CD4-positive, alpha-beta T cell treated with Interleukin-1 beta for 1 hour (primary cell): ENCODE results near the gene TPPP3.

Experiments used
- DNase-seq, 2 donors: peaks; one replicate each; pipeline ENCODE4 v3.0.0-alpha.2; 2020 to 2022

Gene TPPP3

DNA sequence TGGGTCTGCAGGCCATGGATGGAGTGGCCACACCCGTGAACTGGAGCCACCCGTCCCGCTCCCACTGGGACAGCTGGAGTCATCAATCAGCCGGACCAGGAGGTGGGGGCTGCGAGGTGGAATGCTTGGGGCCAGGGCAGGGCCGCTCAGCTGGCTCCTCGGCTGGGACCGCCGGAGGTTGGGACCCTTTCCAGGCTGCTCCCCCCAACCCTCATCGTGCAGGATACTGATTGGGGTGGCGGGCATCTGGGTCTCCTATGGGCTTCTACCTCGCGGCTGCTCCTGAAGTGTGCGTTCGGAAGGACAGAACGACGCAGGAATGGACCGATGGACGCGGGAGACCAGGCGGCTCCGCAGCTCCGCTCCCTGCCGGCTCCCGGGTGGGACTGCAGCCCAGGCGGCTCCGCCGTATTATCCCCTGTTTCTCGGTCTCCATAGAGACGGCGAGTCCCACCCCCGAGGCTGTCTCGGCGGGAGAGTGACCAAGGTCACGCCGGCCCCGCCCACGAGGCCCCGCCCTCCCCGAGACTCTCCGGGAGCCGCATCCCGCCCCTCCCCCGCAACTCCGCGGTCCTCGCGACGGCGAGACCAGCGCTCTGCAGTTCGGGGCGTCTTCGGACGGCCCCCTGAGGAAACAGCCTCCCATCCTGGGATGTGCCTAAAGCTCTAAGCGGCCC lies at the start of gene TPPP3:
Gene TPPP3 (minus strand): TSS at position 388 of the 677 bp plus-strand sequence. CDS start 2,387 bp downstream, outside the sequence.
- peak; percentile 59 to 84 for DNase-seq

DNA sequence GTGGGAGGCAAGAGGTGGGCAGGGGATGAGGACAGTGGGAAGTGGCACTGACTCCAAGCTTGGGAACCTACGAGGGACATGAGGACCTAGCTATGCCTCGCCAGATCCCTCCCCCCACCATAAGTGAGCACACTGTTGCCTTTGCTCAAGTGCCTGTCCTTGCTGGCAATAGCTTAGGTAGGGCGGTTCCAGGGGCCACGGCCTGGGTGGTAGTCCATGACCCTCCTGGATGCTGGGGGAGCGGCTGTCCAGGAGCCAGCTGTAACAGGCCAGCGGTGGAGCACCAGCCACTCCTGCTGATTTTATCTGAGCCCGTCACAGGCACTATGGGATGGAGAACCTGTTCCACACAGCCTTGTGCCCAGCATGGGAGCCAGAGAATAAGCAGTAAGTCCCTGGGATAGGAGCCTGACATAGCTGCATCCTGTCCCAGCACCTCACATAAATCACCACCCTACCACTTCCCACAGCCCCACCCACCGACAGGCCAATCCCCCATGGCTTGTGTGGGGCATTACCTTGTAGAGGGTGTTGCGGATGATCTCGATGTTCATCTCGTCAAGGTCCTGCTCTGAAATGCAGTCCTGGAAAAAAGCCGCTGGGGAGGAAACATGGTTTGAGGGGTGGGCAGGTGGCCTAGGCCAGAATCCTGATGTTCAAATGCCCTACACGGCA lies 49.4 kb upstream of the TPPP3 start:
- no peak for DNase-seq

DNA sequence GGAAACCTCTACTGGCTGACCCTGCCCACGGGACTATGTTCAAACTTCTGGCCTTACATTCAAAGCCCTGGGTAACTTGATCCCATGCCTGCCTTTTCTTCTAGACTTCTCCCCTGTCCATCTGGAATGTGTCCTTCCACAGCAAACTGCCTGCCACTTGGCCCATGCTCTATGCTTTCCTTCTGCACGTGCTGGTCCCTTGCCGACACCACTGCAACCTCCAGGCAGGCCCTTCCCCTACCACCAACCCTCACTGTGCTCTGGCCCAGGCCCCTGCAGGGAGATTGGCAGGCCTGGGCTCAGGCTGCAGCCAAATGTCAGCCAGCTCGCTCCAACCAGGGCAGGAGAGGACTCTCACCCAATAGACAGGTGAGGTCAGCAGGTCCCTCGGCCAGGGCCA lies 48.6 kb upstream of the TPPP3 start:
- no peak for DNase-seq

DNA sequence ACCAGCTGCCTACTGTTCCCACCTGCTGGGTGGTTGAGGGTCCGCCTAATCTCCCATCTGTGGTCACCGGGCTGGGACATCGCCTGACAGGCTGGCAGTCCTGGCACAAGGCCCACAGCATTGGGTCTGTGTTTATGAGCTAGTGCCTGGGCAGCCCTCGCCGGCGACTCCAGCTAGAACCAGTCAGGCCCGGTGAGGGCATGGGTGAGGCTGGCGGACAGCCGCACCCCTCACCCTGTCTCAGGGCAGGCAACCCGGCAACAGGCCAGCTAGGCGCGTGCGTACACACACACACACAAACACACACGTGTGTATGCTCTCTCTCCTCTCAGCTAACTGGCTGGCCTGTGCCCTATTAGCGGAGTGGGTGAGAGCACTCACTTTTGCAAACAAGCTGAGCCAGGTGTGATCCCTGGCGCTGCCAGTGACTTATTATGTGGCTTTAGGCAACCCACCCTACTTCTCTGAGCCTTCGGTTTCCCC lies 48.0 kb upstream of the TPPP3 start:
- DNase-seq, result no peak

DNA sequence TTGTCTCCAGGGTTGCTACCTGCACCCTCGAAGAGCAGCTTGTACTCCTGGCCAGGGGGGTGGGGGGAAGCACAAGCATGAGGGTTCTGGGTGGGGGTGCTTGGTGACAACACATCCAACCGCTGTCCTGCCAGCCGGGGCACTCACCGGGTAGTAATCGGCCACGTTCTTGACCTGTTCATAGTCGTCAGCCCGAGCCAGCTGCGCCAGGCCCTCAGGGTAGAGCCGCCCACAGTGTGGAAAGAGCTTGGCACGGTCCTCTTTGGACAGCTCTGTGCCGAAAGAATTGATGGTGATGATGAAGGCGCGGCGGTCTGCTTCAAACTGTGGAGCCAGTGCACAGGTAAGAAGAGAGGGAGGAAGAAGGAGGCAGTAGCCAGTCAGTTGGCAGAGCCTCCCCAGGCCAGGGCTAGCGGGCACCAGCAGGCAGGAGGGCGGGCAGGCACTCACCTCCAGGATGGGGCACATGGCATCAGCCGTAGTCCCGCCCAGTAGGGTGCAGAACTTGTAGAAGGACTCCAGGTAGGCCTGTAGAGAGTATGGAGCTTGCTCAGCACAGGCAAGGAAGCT lies 45.6 kb upstream of the TPPP3 start:
- no peak for DNase-seq

DNA sequence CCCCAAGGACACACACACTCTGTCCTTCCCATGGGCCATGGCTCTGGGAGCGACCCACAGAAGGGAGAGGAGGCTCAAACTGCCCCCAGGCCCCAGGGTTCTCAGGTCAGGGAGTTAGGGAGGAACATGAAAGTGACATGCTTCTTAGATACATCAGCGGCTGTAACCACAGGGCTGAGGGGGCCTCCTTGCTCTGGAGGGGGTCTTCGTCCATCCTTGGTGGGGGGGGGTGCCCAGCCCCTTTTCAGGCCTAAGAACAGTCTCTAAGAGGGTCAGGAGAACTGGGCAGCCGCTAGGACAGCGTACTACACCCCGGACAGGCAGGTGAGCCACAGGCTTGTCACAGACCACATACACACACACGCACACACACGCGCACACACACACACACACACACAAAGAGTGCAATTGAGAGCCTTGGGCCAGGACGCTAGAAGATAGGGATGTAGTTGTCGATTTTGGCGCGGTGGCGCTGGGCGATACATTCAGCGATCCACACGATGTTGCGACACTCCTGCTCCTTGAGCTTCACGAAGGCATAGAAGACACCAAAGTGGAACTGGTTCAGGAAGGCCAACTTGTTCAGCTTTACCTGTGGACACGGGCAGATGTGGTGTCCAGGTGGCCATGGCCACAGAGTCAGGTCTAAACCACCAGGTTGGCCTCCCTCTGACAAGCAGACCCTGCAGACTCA lies 44.9 kb upstream of the TPPP3 start:
- no peak for DNase-seq

DNA sequence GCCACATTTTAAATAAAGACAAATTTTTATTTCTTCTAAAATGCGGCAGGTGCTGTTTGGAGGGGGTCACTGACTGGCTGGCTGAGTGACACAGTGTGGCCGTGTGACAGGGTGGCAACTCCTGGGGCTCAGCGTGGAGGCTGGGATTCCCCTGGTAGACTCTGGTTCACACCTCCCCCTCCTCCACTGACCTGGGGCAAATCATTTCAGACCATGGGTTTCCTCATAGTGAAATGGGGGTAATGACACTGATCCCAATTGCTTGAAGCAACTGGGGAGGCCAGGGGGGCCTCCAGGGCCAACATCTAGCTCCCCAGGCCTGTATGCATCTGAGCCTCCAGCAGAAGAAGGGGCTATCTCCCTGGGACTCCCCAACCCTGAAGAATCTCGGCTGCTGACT lies 44.2 kb upstream of the TPPP3 start:
- DNase-seq, result no peak

DNA sequence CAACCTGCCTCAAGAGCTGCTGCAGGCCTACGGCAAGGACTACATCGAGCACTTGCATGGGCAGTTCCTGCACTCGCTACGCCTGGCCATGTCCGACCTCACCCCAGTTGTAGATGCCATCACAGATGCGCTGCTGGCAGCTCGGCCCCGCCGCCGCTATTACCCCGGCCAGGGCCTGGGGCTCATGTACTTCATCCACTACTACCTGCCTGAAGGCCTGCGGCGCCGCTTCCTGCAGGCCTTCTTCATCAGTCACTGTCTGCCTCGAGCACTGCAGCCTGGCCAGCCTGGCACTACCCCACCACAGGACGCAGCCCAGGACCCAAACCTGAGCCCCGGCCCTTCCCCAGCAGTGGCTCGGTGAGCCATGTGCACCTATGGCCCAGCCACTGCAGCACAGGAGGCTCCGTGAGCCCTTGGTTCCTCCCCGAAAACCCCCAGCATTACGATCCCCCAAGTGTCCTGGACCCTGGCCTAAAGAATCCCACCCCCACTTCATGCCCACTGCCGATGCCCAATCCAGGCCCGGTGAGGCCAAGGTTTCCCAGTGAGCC lies 43.4 kb upstream of the TPPP3 start:
- DNase-seq, result no peak

DNA sequence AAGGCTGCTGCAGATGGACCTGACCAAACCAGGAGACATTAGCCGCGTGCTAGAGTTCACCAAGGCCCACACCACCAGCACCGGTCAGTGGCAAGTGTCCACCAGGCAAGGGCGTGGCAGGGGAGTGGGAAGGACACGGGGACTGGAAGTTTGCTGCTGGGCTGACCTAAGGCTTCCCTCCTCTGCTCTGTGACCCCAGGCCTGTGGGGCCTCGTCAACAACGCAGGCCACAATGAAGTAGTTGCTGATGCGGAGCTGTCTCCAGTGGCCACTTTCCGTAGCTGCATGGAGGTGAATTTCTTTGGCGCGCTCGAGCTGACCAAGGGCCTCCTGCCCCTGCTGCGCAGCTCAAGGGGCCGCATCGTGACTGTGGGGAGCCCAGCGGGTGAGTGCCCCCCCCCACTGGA lies 42.5 kb upstream of the TPPP3 start:
- DNase-seq, result no peak

DNA sequence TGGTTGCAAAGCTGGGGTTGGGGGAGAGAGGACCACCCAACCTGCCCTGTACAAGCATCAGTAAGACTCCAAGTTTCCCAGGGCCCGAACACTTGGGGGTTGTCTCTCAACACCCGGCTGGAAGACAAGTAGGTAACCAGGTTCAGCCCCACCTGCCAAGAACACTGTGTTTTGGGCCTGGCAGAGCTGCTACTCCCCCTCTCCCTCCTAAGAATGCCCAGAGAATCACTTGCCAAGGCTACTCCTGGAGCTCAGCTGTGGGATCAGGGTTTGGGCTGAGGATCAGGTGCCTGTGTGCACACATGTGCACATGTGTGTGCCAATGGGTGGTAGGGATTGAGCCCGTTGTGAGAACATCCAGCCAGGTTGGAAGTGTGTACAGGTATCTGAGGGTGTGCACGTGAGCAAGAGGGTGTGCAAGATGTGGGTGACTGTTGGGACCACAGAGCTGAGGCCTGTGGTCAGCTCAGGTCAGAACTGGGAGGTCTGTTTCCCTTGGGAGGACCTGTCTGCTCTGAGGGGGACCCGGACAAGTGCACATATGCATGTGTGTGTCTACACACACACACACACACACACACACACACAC lies 39.9 kb upstream of the TPPP3 start:
- DNase-seq, result no peak

DNA sequence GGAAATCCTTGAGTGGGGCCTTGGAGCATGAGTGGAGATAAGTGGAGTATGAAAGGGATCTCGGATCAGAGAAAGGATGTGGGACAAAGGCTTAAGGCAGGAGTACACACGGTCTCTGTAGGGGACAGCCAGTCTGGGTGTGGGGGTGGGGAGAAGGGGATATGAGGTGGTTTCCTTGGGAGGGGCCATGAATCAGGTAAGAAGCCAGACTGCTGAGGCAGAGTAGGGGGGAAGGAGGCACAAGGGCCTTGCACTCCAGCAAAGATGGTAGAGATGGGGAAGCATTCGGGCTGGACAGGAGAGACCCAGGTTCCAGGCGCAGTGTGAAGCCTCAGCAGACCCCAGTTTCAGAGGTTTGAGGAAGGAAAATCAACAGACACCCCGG lies 39.2 kb upstream of the TPPP3 start:
- DNase-seq, result no peak

DNA sequence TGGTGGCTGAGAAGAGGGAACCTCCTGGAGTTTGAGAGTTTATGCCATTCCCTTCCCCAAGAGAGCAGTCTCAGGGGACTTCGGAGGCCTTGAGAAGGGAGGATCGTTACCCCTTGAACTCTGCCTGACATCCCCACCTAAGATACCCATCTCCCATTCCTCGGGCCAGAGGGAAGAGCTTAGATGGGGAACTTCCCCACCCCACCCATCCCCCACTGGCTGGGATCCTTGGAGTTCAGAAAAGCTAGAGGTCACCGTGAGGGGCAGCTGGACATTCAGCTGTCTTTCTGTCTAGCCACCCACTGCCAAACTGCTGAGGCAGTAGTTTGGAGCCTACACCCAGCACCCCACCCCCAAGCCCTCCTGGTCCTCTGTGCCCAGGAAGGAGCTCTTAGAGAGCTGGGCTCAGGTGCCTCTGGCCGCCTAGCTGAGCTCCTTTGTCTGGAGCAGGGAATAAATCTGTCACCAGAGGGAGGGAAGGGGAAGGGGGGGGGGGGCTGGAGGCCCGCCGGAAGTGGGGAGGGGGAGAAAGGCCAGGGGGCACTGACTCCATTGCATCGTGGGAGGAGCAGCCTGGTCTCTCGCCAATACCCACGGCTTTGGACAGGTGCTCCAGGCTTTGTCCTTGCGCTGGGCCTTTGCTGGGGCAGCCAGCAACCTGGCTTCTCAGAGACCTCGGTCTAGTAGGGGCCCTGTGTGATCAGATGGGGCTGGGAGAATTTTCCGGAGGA lies 38.6 kb upstream of the TPPP3 start:
- DNase-seq, result no peak

DNA sequence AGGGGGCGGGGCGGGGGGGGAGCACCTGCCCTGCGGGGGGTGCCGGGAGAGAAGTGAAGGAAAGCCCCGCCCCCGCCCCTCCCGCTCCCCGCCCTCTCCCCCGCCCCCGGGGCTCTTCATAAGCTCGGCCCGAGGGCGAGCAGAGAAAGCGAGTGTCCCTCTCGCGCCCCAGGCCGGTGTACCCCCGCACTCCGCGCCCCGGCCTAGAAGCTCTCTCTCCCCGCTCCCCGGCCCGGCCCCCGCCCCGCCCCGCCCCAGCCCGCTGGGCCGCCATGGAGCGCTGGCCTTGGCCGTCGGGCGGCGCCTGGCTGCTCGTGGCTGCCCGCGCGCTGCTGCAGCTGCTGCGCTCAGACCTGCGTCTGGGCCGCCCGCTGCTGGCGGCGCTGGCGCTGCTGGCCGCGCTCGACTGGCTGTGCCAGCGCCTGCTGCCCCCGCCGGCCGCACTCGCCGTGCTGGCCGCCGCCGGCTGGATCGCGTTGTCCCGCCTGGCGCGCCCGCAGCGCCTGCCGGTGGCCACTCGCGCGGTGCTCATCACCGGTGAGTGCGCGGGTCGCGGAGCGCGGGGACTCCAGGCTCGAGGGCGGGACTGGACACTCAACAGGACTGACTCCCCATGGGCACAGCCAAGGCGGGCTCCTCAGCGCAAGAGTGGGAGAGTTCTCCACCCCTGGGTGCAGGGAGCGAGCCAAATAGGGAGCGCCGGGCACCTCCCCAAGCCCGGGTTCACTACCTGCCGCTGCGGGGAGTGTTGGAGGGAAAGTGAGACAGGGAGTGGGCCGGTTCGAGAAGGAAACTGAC lies 37.9 kb upstream of the TPPP3 start, which contains the start of gene HSD11B2:
Gene HSD11B2 (plus strand): TSS at position 145 of the 798 bp plus-strand sequence. CDS start 128 bp downstream, at position 273.
- peak; percentile 17 to 24 for DNase-seq

DNA sequence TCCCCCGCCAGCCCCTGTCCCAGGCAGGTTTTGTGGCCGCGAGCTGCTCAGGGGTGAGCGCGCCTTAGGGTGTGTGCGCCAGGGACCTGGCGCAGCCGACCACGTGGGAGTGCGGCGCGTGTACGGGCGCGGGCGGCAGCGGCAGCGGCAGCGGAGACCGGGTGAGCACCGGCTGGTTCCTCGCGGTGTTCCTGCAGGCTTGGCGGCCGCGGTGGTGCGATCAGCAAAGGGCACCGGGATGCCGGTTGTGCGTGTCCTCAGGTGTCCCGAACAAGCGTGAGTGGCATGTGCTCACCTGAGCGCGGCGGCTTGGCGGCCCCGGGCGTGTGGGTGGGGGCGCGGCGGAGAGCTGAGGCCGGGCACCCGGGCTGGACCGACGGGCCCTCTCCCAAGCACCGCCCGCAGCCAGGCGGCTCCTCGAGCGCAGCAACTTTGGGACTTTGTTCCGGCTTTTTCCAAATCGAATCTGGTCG lies 37.2 kb upstream of the TPPP3 start:
- DNase-seq, result no peak

DNA sequence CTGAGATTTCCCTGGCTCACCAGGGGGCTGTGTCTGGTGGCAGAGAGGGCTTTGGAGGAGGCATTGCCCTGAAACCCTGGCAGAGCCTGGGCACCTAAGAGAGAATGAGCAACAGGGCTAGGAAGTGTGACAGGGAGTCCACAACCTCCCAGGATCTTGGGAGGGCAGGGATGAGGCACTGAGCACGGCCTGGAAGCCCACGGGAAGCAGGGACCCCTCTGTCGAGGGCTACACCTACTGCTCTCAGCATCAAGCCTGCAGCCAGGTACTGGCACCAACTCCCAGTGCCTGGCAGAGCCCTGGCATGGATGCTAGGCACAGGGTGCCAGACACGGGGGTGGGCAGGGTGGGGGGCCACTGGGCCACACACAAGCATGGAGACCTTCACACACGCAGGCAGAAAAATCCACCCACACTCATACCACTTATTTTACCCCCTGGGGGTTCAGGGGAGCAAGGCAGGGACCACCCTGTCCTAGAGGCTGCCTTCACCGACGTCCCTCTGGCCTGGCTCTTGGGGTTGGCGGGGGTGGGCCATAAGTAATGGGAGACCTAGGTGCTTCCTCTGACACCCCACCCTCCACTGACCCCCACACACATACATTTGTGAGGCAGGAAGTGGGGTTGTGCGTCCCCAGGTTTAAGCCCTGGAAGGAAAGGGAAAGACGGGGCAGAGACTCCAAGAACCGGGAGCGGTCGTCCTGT lies 36.7 kb upstream of the TPPP3 start:
- DNase-seq, result no peak

DNA sequence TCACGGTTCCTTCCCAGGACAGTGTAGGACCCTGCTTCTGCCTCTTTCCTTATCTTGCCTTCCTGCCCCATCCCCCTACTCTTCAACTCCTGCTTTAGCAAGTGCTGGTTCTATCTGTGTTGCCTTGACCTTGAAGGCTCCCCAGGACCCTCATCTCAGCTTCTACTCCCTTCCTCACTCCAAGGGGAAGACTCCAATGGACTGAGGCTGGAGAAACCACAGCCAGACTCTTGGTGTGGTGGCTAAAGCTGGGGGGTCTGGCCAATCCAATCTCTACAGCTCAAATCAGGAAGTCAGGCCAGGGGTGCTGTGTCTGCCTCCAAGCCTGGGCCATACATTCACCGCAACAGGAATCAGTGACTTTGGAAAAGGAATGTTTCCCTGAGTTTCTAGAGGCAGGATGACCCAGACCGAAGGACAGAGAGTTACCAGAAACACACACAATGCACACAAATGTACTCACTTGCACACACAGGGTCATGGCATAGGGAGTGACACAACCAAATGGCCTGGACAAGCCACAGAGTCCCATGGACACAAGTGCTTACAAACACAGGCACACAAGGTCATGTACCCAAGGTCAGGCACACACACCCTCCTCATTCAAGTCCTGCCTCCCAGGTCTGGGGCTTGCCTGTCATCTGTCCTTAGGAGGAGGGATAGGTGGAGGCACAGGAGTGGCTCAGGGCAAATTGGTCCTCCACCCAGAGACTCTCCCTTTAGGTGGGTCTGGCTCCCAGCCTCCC lies 35.9 kb upstream of the TPPP3 start:
- no peak for DNase-seq

DNA sequence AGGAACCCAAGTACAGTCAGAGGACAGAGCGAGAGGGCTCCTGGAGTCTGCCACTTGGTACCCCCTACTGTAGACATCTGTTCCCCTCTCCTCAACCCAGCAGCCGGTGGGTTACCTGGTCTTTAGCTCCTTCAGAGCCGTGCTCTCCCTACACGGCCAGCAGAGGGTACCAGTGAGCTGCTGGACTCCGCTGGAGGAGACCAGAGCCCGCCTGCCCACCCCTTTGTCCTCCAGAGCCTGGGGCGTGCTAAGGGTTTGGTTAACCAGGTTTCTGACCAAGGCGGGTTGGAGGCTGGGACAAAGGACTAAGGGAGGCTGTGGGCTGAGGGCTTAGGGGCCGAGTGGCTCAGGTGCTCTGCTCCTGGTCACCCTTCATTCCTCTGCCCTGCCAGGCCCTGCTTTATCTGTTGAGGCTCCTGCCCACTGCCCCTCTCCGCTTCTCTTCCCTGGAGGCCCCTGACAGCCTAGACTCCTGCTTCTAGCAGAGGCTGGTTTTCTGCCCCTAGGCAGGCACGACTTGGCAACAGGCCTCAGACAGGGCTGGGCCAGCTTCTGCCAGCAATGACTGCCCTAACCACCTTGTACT lies 34.9 kb upstream of the TPPP3 start:
- DNase-seq, result peak; percentile 49 to 57

DNA sequence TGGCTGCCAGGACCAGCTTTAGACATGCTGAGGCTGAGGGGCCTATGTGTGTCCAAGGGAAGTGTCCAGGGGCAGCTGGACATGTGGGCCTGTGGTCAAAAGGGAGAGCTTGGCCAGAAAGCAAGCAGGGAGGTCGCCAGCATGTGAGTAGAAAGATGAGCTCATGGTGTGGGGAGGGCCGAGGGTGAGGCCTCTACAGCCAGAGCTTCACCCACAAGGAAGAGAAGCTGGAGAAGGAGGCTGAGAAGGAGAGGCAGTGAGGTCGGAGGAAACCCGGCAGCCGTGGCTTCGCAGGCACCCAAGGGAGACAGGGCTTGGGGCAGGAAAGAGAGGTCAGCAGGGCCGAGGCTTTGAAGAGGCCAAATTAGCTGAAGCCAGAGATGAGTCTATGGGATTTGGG lies 33.7 kb upstream of the TPPP3 start:
- no peak for DNase-seq

DNA sequence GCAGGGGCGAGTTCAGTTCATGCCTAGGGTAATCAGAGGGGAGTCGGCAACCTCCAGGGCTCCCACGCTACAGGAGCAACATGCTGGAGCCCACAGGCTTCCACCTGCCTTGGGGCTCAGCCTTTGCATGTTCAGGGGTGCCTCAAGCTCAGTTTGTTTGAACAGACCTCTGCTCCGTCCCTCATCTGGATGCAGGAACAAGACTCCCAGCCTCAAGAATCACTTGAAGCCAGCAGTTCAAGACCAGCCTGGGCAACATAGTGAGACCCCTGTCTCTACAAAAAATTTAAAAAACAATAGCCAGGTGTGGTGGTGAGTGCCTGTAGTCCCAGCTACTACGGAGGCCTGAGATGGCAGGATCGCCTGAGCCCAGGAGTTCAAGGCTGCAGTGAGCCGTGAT lies 32.7 kb upstream of the TPPP3 start:
- DNase-seq, result no peak
